OCI-LY1 (cell line): ENCODE data around the gene BRCA1.

Experiments
- H2AFZ ChIP-seq: fragments of 200-600 bp; sonication (generic), shearing (Covaris generic); 2 replicates; pipeline ENCODE4 v1.6.0; 2014; ENCODE audit warnings: antibody characterized with exemption, mild to moderate bottlenecking, low read length
- H3F3A ChIP-seq: fragments of 200-600 bp; sonication (generic), shearing (Covaris generic); 2 replicates; pipeline ENCODE4 v1.6.0; 2014; ENCODE audit warnings: mild to moderate bottlenecking, antibody characterized with exemption, low read length, moderate library complexity; ENCODE audit not compliant: insufficient read depth
- H3K27ac ChIP-seq: fragments of 200-600 bp; sonication (generic); 2 replicates; pipeline ENCODE4 v1.5.1; 2014; ENCODE audit warnings: low read length, mixed run types, mild to moderate bottlenecking, low read depth; ENCODE audit not compliant: poor library complexity, severe bottlenecking
- H3K27me3 ChIP-seq: fragments of 200-600 bp; sonication (generic); 2 replicates; pipeline ENCODE4 v1.6.0; 2014; ENCODE audit warnings: antibody characterized with exemption, mild to moderate bottlenecking, low read length, moderate library complexity; ENCODE audit not compliant: insufficient read depth
- H3K36me3 ChIP-seq: fragments of 200-600 bp; sonication (generic); 2 replicates; pipeline ENCODE4 v1.6.1; 2014; ENCODE audit warnings: mild to moderate bottlenecking, antibody characterized with exemption, low read length, moderate library complexity, mixed read lengths; ENCODE audit not compliant: insufficient read depth
- H3K4me1 ChIP-seq: fragments of 200-600 bp; sonication (generic); 2 replicates; pipeline ENCODE4 v1.5.1; 2014; ENCODE audit warnings: mild to moderate bottlenecking, low read length, moderate library complexity; ENCODE audit not compliant: insufficient read depth, severe bottlenecking
- H3K4me2 ChIP-seq: fragments of 200-600 bp; sonication (generic), shearing (Covaris generic); 2 replicates; pipeline ENCODE4 v1.6.1; 2014; ENCODE audit warnings: low read length
- H3K4me3 ChIP-seq: fragments of 200-600 bp; sonication (generic); 2 replicates; pipeline ENCODE4 v1.5.1; 2014; ENCODE audit warnings: low read length, low read depth, mild to moderate bottlenecking, mixed read lengths; ENCODE audit not compliant: poor library complexity, severe bottlenecking
- H3K79me2 ChIP-seq: fragments of 200-600 bp; shearing (Covaris generic); 2 replicates; pipeline ENCODE4 v1.6.1; 2016; ENCODE audit warnings: mixed run types, low read length, mixed read lengths; ENCODE audit not compliant: insufficient read depth
- H3K9ac ChIP-seq: fragments of 200-600 bp; sonication (generic), shearing (Covaris generic); 2 replicates; pipeline ENCODE4 v1.6.1; 2014; ENCODE audit warnings: mild to moderate bottlenecking, low read length, mixed read lengths
- H3K9me2 ChIP-seq: fragments of 200-600 bp; sonication (generic), shearing (Covaris generic); 2 replicates; pipeline ENCODE4 v1.6.1; 2014; ENCODE audit warnings: low read depth, mild to moderate bottlenecking, low read length, mixed read lengths
- H3K9me3 ChIP-seq: fragments of 200-600 bp; shearing (Covaris generic); 2 replicates; pipeline ENCODE4 v1.6.1; 2014; ENCODE audit warnings: low read length, mixed read lengths
- H4K20me1 ChIP-seq: fragments of 200-600 bp; sonication (generic), shearing (Covaris generic); 2 replicates; pipeline ENCODE4 v1.6.0; 2016; ENCODE audit warnings: mild to moderate bottlenecking, low read length; ENCODE audit not compliant: insufficient read depth
- EZH2 ChIP-seq: fragments of 200-600 bp; sonication (generic), shearing (Covaris generic); IDR thresholded peaks from 2 replicates; pipeline ENCODE4 v1.8.0; 2017; ENCODE audit warnings: borderline replicate concordance, mixed run types, mild to moderate bottlenecking, antibody characterized with exemption, low read length, moderate library complexity, mixed read lengths
- TF ChIP-seq, protein P1 (sequence below): fragments of 200-600 bp; sonication (generic), shearing (Covaris generic); IDR thresholded peaks from 2 replicates; pipeline ENCODE4 v1.5.1; 2017; ENCODE audit warnings: mild to moderate bottlenecking, antibody characterized with exemption, low read length, moderate library complexity, mixed read lengths

Gene BRCA1

DNA sequence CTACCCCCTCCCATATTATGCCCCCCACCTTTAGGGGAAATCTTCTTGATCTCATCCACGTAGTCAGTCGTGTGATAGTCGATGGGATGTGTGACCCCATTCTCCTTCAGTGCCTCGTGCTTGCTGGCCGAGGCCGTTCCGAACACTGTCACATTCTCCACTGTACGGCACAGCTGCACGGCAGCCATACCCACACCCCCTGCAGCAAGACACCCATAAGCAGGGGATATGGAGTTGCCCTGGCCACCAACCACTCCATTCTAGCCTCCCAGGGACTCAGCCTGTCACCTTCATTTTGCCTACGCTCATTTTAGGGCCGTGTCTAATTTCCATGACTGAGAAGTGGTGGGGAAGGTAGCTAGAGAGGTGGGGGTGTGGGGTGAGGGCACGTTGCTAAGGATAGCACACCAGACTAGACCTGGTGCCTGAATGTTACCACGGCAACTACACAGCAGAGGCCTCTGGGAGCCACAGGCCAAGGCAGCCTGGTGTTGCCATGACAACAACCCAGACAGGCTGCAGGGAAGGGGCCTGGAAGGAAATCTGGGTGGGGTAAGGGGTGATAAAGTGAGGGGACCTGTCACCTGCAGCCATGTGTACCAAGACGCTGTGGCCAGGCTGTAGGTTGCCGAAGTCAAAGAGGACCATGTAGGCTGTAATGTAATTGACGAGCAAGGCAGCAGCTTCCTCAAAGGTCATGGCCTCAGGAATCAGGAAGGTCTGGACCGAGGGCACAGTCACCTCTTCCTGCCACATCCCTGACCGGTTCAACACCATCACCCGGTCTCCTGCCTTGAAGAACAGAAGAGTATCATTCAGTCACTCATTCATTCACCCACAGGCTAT, 106.9 kb downstream of the BRCA1 start:
- H4K20me1 ChIP-seq: no peaks in the 10 kb centered on the region
- no peaks in the 10 kb centered on the region for H3K9me3 ChIP-seq
- no peak overlapping the region for H3K4me2 ChIP-seq
- TF ChIP-seq, protein P1, sequence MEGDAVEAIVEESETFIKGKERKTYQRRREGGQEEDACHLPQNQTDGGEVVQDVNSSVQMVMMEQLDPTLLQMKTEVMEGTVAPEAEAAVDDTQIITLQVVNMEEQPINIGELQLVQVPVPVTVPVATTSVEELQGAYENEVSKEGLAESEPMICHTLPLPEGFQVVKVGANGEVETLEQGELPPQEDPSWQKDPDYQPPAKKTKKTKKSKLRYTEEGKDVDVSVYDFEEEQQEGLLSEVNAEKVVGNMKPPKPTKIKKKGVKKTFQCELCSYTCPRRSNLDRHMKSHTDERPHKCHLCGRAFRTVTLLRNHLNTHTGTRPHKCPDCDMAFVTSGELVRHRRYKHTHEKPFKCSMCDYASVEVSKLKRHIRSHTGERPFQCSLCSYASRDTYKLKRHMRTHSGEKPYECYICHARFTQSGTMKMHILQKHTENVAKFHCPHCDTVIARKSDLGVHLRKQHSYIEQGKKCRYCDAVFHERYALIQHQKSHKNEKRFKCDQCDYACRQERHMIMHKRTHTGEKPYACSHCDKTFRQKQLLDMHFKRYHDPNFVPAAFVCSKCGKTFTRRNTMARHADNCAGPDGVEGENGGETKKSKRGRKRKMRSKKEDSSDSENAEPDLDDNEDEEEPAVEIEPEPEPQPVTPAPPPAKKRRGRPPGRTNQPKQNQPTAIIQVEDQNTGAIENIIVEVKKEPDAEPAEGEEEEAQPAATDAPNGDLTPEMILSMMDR: no peak
- TF ChIP-seq EZH2: no peak
- H3K79me2 ChIP-seq: no peaks in the 10 kb centered on the region
- H3K4me3 ChIP-seq: no peak overlapping the region
- H3K27me3 ChIP-seq: no peaks in the 10 kb centered on the region
- peaks cover 16% of the 10 kb centered on the region for H3K4me1 ChIP-seq
- peaks cover 7% of the 10 kb centered on the region; the same call in 1 of the 2 replicates for H3K36me3 ChIP-seq
- H2AFZ ChIP-seq: no peak overlapping the region
- no peak overlapping the region for H3K27ac ChIP-seq
- H3K9ac ChIP-seq: no peak overlapping the region
- no peaks in the 10 kb centered on the region for H3K9me2 ChIP-seq
- H3F3A ChIP-seq: no peaks in the 10 kb centered on the region

DNA sequence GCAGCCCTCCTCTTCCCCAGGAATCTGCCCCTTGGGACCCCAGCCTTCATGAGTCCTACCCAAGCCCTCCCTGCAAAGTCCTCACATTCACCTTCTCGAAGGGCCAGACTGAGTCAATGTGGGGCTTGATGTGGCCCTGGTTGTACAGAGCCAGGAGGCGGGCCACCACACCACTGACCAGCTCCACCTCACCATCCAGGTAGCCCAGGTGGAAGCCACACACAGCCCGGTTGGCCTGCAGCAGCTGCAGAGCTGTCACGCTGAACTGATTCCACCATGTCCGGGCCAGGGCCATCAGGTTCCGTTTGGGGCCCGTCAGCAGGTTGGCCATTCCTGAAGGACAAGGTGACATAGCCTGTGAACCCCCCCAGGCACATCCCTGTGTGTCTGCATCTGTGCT, 108.9 kb downstream of the BRCA1 start:
- Histone ChIP-seq H2AFZ (no peak overlapping the region), H3K27me3 (no peaks in the 10 kb centered on the region), H3F3A (no peaks in the 10 kb centered on the region), H3K27ac (no peak overlapping the region), H3K4me3 (no peak overlapping the region), H3K79me2 (no peaks in the 10 kb centered on the region), H3K9me3 (no peaks in the 10 kb centered on the region), H4K20me1 (no peaks in the 10 kb centered on the region), H3K9ac (no peak overlapping the region), H3K36me3 (peaks cover 7% of the 10 kb centered on the region; the same call in 1 of the 2 replicates), H3K9me2 (no peaks in the 10 kb centered on the region), H3K4me2 (no peak overlapping the region), H3K4me1 (peaks cover 15% of the 10 kb centered on the region)
- TF ChIP-seq EZH2: no peak
- TF ChIP-seq, protein P1: no peak

DNA sequence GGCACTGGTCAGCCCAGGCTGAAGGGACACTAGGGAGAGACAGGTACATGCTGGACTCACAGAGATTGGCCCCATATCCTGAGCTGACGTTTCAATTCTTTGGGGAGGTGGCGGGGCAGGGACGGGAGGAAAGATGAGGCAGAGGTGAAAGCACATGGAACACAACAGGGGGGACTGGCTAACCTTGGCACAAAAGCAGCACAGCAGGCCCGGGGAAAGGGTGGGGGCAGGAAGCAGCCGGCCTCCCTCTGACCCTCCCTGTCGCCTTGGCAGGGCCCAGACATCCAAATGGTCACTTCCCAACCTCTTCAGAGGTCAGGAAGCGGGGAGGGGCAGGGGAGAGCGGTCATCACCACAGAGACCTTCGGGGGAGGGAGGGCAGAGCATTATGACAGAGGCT, 109.6 kb downstream of the BRCA1 start:
- Histone ChIP-seq H2AFZ (no peak overlapping the region), H3K9me2 (no peaks in the 10 kb centered on the region), H3K9ac (no peak overlapping the region), H3K27me3 (no peaks in the 10 kb centered on the region), H4K20me1 (no peaks in the 10 kb centered on the region), H3K79me2 (no peaks in the 10 kb centered on the region), H3K36me3 (peaks cover 7% of the 10 kb centered on the region; the same call in 1 of the 2 replicates), H3F3A (no peaks in the 10 kb centered on the region), H3K4me1 (peaks cover 9% of the 10 kb centered on the region), H3K4me3 (no peak overlapping the region), H3K4me2 (no peak overlapping the region), H3K27ac (no peak overlapping the region), H3K9me3 (no peaks in the 10 kb centered on the region)
- TF ChIP-seq, protein P1: no peak
- TF ChIP-seq EZH2: no peak
